HepG2 (cell line): ENCODE data around the gene SV2A. TPM values are rescaled to one million over a fixed set of nuclear protein-coding genes. Genes with fewer than 3 reads are reported as not detected.
"Not testable (repeated sequence)": the region's sequence is repeated elsewhere in the genome, so short reads cannot be mapped to it uniquely, and the experiment has no call there.

Experiments used
- ATAC-seq: fragments of 200-7000 bp; cut with Tn5 transposase; 3 replicates; pipeline ENCODE4 v1.9.1; 2020; ENCODE audit warnings: mild to moderate bottlenecking, moderate library complexity
- BruUV-seq: library from RNA; stranded (reverse); fragments of 400-500 nt; replicated peaks from 2 replicates; lab custom pipeline; 2021; lab: Mats Ljungman, UMichigan
- CTCF ChIA-PET: fragments of 300-600 bp; formaldehyde crosslinking; extraction: SDS; loops from one replicate; lab custom pipeline; 2021; ENCODE audit warnings: low total read pairs, inconsistent platforms, low intra/inter-chr PET ratio; lab: Yijun Ruan, JAX
- POLR2A ChIA-PET: fragments of 350-600 bp; sonication (Branson Sonifier 250); formaldehyde crosslinking; loops from one replicate; lab custom pipeline; 2020; ENCODE audit warnings: antibody characterized with exemption, inconsistent platforms; lab: Yijun Ruan, JAX
- DNase-seq: peaks from one replicate; pipeline ENCODE4 v3.0.0-alpha.2; 2015; ENCODE audit warnings: low spot score
- FAIRE-seq: peaks from 3 replicates; lab custom pipeline; 2011; peaks lifted over from hg19 to GRCh38; lab: Jason Lieb, UNC
- H2AFZ ChIP-seq: one replicate; pipeline ENCODE4 v1.6.1; 2011; ENCODE audit warnings: low read length, inconsistent platforms
- H3K27ac ChIP-seq: fragments of 300-600 bp; 3 replicates; pipeline ENCODE4 v1.8.0; 2011; ENCODE audit warnings: mixed run types, mild to moderate bottlenecking, mixed read lengths, low read length, inconsistent platforms; ENCODE audit not compliant: insufficient read depth; ENCODE audit errors: extremely low read length
- H3K27me3 ChIP-seq, 2 experiments: fragments of 200-600 bp in 1 of 2; 2 replicates in 1 of 2; 3 replicates in 1 of 2; pipeline versions ENCODE4 v1.6.0 to v1.8.0; 2011; ENCODE audit warnings: low read length in 2 of 2, mild to moderate bottlenecking in 2 of 2, moderate library complexity in 2 of 2, inconsistent platforms in 1 of 2; ENCODE audit not compliant: insufficient read depth in 2 of 2, control insufficient read depth in 1 of 2
- H3K36me3 ChIP-seq, 2 experiments: fragments of 200-600 bp in 1 of 2; replicated peaks in 1 of 2; 2 replicates in 1 of 2; 3 replicates in 1 of 2; pipeline versions ENCODE4 v1.5.1 to v1.8.0; 2011; ENCODE audit warnings: low read length in 2 of 2, inconsistent platforms in 1 of 2; ENCODE audit not compliant: insufficient read depth in 2 of 2, control insufficient read depth in 1 of 2
- H3K4me1 ChIP-seq: 2 replicates; pipeline ENCODE4 v1.5.1; 2012; ENCODE audit warnings: low read length, inconsistent platforms; ENCODE audit not compliant: insufficient read depth
- H3K4me2 ChIP-seq: 2 replicates; pipeline ENCODE4 v1.6.0; 2011; ENCODE audit warnings: low read depth, low read length, inconsistent platforms
- H3K4me3 ChIP-seq, 3 experiments: fragments of 200-600 bp in 1 of 3; sonication (generic), shearing (Covaris generic) in 1 of 3; replicated peaks in 1 of 3; 2 replicates each; pipeline ENCODE4 v1.5.1; 2011 to 2016; ENCODE audit warnings: low read length in 3 of 3, inconsistent platforms in 2 of 3, low read depth in 2 of 3, mild to moderate bottlenecking in 2 of 3, control low read depth in 1 of 3, mixed read lengths in 1 of 3; ENCODE audit not compliant: insufficient read depth in 1 of 3
- H3K79me2 ChIP-seq: one replicate; pipeline ENCODE4 v1.6.1; 2011; ENCODE audit warnings: low read length, inconsistent platforms; ENCODE audit not compliant: insufficient read depth
- H3K9ac ChIP-seq: 2 replicates; pipeline ENCODE4 v1.6.0; 2011; ENCODE audit warnings: mild to moderate bottlenecking, low read depth, low read length, inconsistent platforms; ENCODE audit not compliant: insufficient read depth
- H3K9me3 ChIP-seq: 2 replicates; pipeline ENCODE4 v1.5.1; 2012; ENCODE audit warnings: mild to moderate bottlenecking, low read length
- H4K20me1 ChIP-seq: 2 replicates; pipeline ENCODE4 v1.6.0; 2011; ENCODE audit warnings: inconsistent platforms, mild to moderate bottlenecking, low read length, moderate library complexity; ENCODE audit not compliant: insufficient read depth
- DMAP1 ChIP-seq: IDR thresholded peaks from 2 replicates; pipeline ENCODE4 v1.6.1; 2016
- HNF4G ChIP-seq, 2 experiments: sonication (generic) in 1 of 2; formaldehyde crosslinking in 1 of 2; IDR thresholded peaks; 2 replicates each; pipeline versions ENCODE4 v1.4.0 to v1.6.1; 2011 to 2020; ENCODE audit warnings: borderline replicate concordance in 2 of 2, low read depth in 2 of 2, mild to moderate bottlenecking in 2 of 2, low read length in 1 of 2, missing genetic modification reagents in 1 of 2, moderate library complexity in 1 of 2
- IKZF5 ChIP-seq: IDR thresholded peaks from 2 replicates; pipeline ENCODE4 v1.6.1; 2018; ENCODE audit warnings: missing genetic modification reagents, mild to moderate bottlenecking, missing compliant biosample characterization
- KLF6 ChIP-seq: IDR thresholded peaks from 2 replicates; pipeline ENCODE4 v1.8.0; 2016; ENCODE audit warnings: missing biosample characterization, missing genetic modification reagents
- NR2F6 ChIP-seq, 2 experiments: IDR thresholded peaks; 2 replicates each; pipeline ENCODE4 v1.6.1; 2016; ENCODE audit warnings: antibody characterized with exemption in 1 of 2, mild to moderate bottlenecking in 1 of 2
- PCBP1 ChIP-seq: fragments of 200-400 bp; formaldehyde crosslinking; IDR thresholded peaks from 2 replicates; pipeline ENCODE4 v1.6.1; 2017; ENCODE audit warnings: mild to moderate bottlenecking, low read depth, low read length, borderline replicate concordance
- PRPF4 ChIP-seq: fragments of 200-400 bp; formaldehyde crosslinking; IDR thresholded peaks from 2 replicates; pipeline ENCODE4 v1.6.1; 2016; ENCODE audit warnings: low read length, low read depth; ENCODE audit not compliant: poor library complexity, severe bottlenecking
- TARDBP ChIP-seq: sonication (generic); formaldehyde crosslinking; IDR thresholded peaks from 2 replicates; pipeline ENCODE4 v1.8.0; 2022; ENCODE audit warnings: mild to moderate bottlenecking, missing genetic modification reagents
- ZBTB3 ChIP-seq: sonication (generic); formaldehyde crosslinking; IDR thresholded peaks from 2 replicates; pipeline ENCODE4 v1.4.0; 2020; ENCODE audit warnings: low read depth, mild to moderate bottlenecking, moderate library complexity, missing genetic modification reagents, borderline replicate concordance
- ZNF280D ChIP-seq: sonication (generic); formaldehyde crosslinking; IDR thresholded peaks from 2 replicates; pipeline ENCODE4 v1.5.1; 2020; ENCODE audit warnings: mild to moderate bottlenecking, missing genetic modification reagents
- WGBS: methylation state at CpG from one replicate; pipeline ENCODE4 v1.1.6; 2017; ENCODE audit warnings: low lambda C conversion rate; 5-methylcytosine and 5-hydroxymethylcytosine counted together
- in situ Hi-C: cut with HindIII; loops from 2 replicates; pipeline ENCODE4 v1.10.0; 2017; ENCODE audit warnings: low pct_unique_long_range_greater_than_20kb; ENCODE audit not compliant: extremely low pct_ligation_motif_present
- intact Hi-C: fragments of 100-400 bp; cut with micrococcal nuclease; formaldehyde crosslinking; loops from one replicate; pipeline ENCODE4 v1.10.0; 2022; ENCODE audit not compliant: unreplicated experiment
- polyA plus RNA-seq, 8 experiments: library from polyadenylated mRNA; depleted of rRNA in 3 of 8; stranded (reverse) in 7 of 8; unstranded in 1 of 8; fragments of >200 nt; fragmentation: Illumina TruSeq in 4 of 8; extraction: Trizol in 4 of 8; gene quantifications; 2 replicates each; pipeline versions ENCODE4 v1.2.1 to v1.2.3, GENCODE V29; 2011 to 2016; ENCODE audit warnings: low read depth in 4 of 8, missing spikeins in 1 of 8, mixed read lengths in 1 of 8; ENCODE audit not compliant: insufficient read depth in 1 of 8
- total RNA-seq, 5 experiments: library from RNA; depleted of rRNA; stranded (reverse); fragments of >200 nt; fragmentation: Illumina TruSeq; extraction: Trizol; gene quantifications; 2 replicates each; pipeline ENCODE4 v1.2.3, GENCODE V29; 2016; ENCODE audit warnings: low read depth in 1 of 5

The SV2A gene
- total and polyA plus RNA-seq, 2 of the 13 experiments (the other 11 are each of a cell fraction or from before 2014, with no cell fraction given): 0.84 to 1.9 TPM

GRCh38 chr1:149938668-149939003 lies 21.0 kb upstream of the SV2A start:
- TF ChIP-seq DMAP1 (CRISPR knock-in tag): 0 out of 2 replicates have a peak, but pooled peaks have one; percentile 16
- TF ChIP-seq KLF6 (CRISPR knock-in tag): 0 out of 2 replicates have a peak, but pooled peaks have one; percentile 1
- TF ChIP-seq, all 625 proteins: peak for 2; not testable (repeated sequence) for 623
- ATAC-seq, DNase-seq, H3K9me3 ChIP-seq, H4K20me1 ChIP-seq, CTCF ChIA-PET, in situ Hi-C loops, intact Hi-C loops, H3K27me3 ChIP-seq, FAIRE-seq, BruUV-seq, H3K79me2 ChIP-seq, H3K36me3 ChIP-seq: not testable (repeated sequence)
- peak overlapping the region; percentile 56 for H3K9ac ChIP-seq
- H3K4me2 ChIP-seq: peak overlapping the region; percentile 91
- H3K27ac ChIP-seq: peak overlapping the region; percentile 82
- H3K4me1 ChIP-seq: peaks cover 54% of the 10 kb centered on the region
- POLR2A ChIA-PET: interaction anchor here (0.9 to 6.0 kb wide), 6 partner anchors 9 to 128 kb away, joined by 3 to 74 read pairs (median 6); partner anchors contain the start of genes OTUD7B and SF3B4
- peak overlapping the region; percentile 49 to 65 (median 54) for H3K4me3 ChIP-seq
- WGBS: 4% methylated on average over 13 of the region's 13 CpGs
- H2AFZ ChIP-seq: peak overlapping the region; percentile 40

- no peaks in the 10 kb centered on the region for H3K79me2 ChIP-seq
- CTCF ChIA-PET: no interaction called here
- no peak overlapping the region for H3K27ac ChIP-seq
- no peaks in the 10 kb centered on the region for H4K20me1 ChIP-seq
- DNase-seq (no peak), ATAC-seq (no peak), FAIRE-seq (no peak)
- peaks cover 54% of the 10 kb centered on the region for H3K4me1 ChIP-seq
- no peak overlapping the region for H3K9ac ChIP-seq
- H3K9me3 ChIP-seq: no peaks in the 10 kb centered on the region
- in situ Hi-C loops (no loop called here), intact Hi-C loops (no loop called here)
- no peak overlapping the region for H2AFZ ChIP-seq
- no peak overlapping the region for H3K4me3 ChIP-seq
- no peaks in the 10 kb centered on the region for H3K36me3 ChIP-seq
- TSS peak; percentile 36 for BruUV-seq
- POLR2A ChIA-PET: interaction anchor here (0.9 to 6.0 kb wide), 2 partner anchors 9 to 51 kb away, joined by 5 to 74 read pairs; a partner anchor contains a TSS
- no peaks in the 10 kb centered on the region for H3K27me3 ChIP-seq
- H3K4me2 ChIP-seq: peak overlapping the region; percentile 91
- TF ChIP-seq HNF4G (IDR thresholded peaks at IDR 0.05; ENCODE audit: borderline replicate concordance, low read depth, low read length): no peak
- TF ChIP-seq HNF4G (CRISPR knock-in tag; IDR thresholded peaks at IDR 0.05; ENCODE audit: borderline replicate concordance, low read depth): no peak
- TF ChIP-seq PRPF4: no peak
- no peak for TF ChIP-seq ZBTB3 (CRISPR knock-in tag)
- TF ChIP-seq PCBP1: no peak
- no peak for TF ChIP-seq IKZF5 (CRISPR knock-in tag)
- TF ChIP-seq ZNF280D (CRISPR knock-in tag): no peak
- TF ChIP-seq NR2F6 (IDR thresholded peaks at IDR 0.05): no peak
- TF ChIP-seq NR2F6 (CRISPR knock-in tag; IDR thresholded peaks at IDR 0.05): no peak
- TF ChIP-seq TARDBP: no peak
These were observed 20.1 kb upstream of the SV2A start for GRCh38 chr1:149937759-149938158.
